Fibroblast of lung (primary cell): Measurements from ENCODE around the gene APOA1.

Source experiments
- EZH2 ChIP-seq: IDR thresholded peaks from 2 replicates; pipeline ENCODE4 v1.5.1; 2012; ENCODE audit warnings: low read length, control low read depth, mild to moderate bottlenecking; ENCODE audit errors: missing control alignments
- TF ChIP-seq, protein P1 (sequence below), 2 donors: IDR thresholded peaks in 1 of 2; conservative IDR thresholded peaks in 1 of 2; 1 replicate in 1 of 2; 2 replicates in 1 of 2; pipeline ENCODE4 v1.5.1; 2011 to 2012; ENCODE audit warnings: low read length in 2 of 2, control low read depth in 1 of 2, inconsistent platforms in 1 of 2, low read depth in 1 of 2, mild to moderate bottlenecking in 1 of 2

DNA sequence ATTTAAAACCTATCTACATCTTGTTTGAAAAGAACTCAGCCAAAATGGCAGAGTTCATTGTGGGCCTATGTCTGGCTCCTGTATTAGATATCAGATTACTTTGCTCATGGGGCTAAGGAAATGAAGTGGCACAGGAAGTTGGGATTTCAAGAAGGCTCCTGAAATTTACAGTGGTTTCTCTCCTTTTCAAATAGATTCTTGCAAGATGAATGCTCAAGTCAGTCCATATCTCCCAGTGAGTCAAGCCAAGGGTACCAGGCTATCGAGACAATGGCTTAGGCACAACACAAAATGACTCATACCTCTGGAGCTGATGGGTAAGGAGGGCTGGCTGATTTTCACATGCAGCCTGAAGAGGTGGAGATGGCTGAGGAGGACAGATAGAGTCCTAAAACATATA lies 24.1 kb upstream of the APOA1 start:
- TF ChIP-seq, protein P1, sequence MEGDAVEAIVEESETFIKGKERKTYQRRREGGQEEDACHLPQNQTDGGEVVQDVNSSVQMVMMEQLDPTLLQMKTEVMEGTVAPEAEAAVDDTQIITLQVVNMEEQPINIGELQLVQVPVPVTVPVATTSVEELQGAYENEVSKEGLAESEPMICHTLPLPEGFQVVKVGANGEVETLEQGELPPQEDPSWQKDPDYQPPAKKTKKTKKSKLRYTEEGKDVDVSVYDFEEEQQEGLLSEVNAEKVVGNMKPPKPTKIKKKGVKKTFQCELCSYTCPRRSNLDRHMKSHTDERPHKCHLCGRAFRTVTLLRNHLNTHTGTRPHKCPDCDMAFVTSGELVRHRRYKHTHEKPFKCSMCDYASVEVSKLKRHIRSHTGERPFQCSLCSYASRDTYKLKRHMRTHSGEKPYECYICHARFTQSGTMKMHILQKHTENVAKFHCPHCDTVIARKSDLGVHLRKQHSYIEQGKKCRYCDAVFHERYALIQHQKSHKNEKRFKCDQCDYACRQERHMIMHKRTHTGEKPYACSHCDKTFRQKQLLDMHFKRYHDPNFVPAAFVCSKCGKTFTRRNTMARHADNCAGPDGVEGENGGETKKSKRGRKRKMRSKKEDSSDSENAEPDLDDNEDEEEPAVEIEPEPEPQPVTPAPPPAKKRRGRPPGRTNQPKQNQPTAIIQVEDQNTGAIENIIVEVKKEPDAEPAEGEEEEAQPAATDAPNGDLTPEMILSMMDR (conservative IDR thresholded peaks at IDR 0.05 in 1 of 2, IDR thresholded peaks at IDR 0.05 in 1 of 2; ENCODE audit: low read depth in 1 of 2, low read length in 2 of 2) = no peak
- TF ChIP-seq EZH2 = no peak
